SK-N-SH treated with all-trans-retinoic acid at 6 μM for 48 hours (cell line): Measurements from ENCODE around the gene NSL1.
A peak's percentile ranks its signal among the peaks of the same experiment; 100 is the strongest.

Experiments
- ATAC-seq: fragments of 200-7000 bp; cut with Tn5 transposase; 3 replicates; pipeline ENCODE4 v1.9.1; 2020; ENCODE audit warnings: mild to moderate bottlenecking, moderate library complexity
- ARNTL ChIP-seq: fragments of 450-650 bp; formaldehyde crosslinking; IDR thresholded peaks from 2 replicates; pipeline ENCODE4 v1.5.0; 2020; ENCODE audit warnings: low read depth, mild to moderate bottlenecking, moderate library complexity, borderline replicate concordance
- BACH2 ChIP-seq: fragments of 250-450 bp; sonication (Bioruptor Pico); IDR thresholded peaks from 2 replicates; pipeline ENCODE4 v1.9.0; 2021; ENCODE audit warnings: mild to moderate bottlenecking, borderline replicate concordance
- CSDC2 ChIP-seq: fragments of 250-450 bp; sonication (Bioruptor Pico); IDR thresholded peaks from 2 replicates; pipeline ENCODE4 v1.5.0; 2020; ENCODE audit warnings: mild to moderate bottlenecking, moderate library complexity
- ESRRG ChIP-seq: fragments of 250-450 bp; sonication (Bioruptor Pico); IDR thresholded peaks from 2 replicates; pipeline ENCODE4 v1.6.1; 2021; ENCODE audit warnings: mild to moderate bottlenecking
- GLIS3 ChIP-seq: fragments of 250-450 bp; sonication (Bioruptor Pico); IDR thresholded peaks from 2 replicates; pipeline ENCODE4 v1.5.0; 2020; ENCODE audit warnings: mild to moderate bottlenecking, moderate library complexity
- RARB ChIP-seq: fragments of 250-450 bp; sonication (Bioruptor Pico); IDR thresholded peaks from 2 replicates; pipeline ENCODE4 v1.8.0; 2021; ENCODE audit warnings: mild to moderate bottlenecking, moderate library complexity
- TOX ChIP-seq: fragments of 250-450 bp; sonication (Bioruptor Pico); IDR thresholded peaks from 2 replicates; pipeline ENCODE4 v1.8.0; 2021; ENCODE audit warnings: mild to moderate bottlenecking, moderate library complexity, borderline replicate concordance
- ZFP3 ChIP-seq: fragments of 250-450 bp; sonication (Bioruptor Pico); IDR thresholded peaks from 2 replicates; pipeline ENCODE4 v1.5.0; 2020; ENCODE audit warnings: mild to moderate bottlenecking, moderate library complexity
- ZFP30 ChIP-seq: fragments of 450-650 bp; formaldehyde crosslinking; IDR thresholded peaks from 2 replicates; pipeline ENCODE4 v1.5.0; 2022; ENCODE audit warnings: mild to moderate bottlenecking, moderate library complexity
- ZNF565 ChIP-seq: fragments of 450-650 bp; formaldehyde crosslinking; conservative IDR thresholded peaks from 2 replicates; pipeline ENCODE4 v1.5.0; 2020; ENCODE audit warnings: low read depth, mild to moderate bottlenecking, moderate library complexity
- ZNF70 ChIP-seq: fragments of 450-650 bp; formaldehyde crosslinking; IDR thresholded peaks from 2 replicates; pipeline ENCODE4 v1.5.0; 2020; ENCODE audit warnings: mild to moderate bottlenecking, moderate library complexity
- ZNF8 ChIP-seq: fragments of 450-650 bp; formaldehyde crosslinking; IDR thresholded peaks from 2 replicates; pipeline ENCODE4 v1.5.0; 2020; ENCODE audit warnings: mild to moderate bottlenecking, moderate library complexity
- TF ChIP-seq, protein P1 (sequence below): fragments of 250-450 bp; sonication (Bioruptor Pico); IDR thresholded peaks from 2 replicates; pipeline ENCODE4 v1.8.0; 2020; ENCODE audit warnings: mild to moderate bottlenecking, moderate library complexity, borderline replicate concordance
- TF ChIP-seq, protein P2 (sequence below): fragments of 250-450 bp; sonication (Bioruptor Pico); IDR thresholded peaks from 2 replicates; pipeline ENCODE4 v1.8.0; 2021; ENCODE audit warnings: low read depth, mild to moderate bottlenecking, moderate library complexity, borderline replicate concordance
- TF ChIP-seq, protein P3 (sequence below): fragments of 250-450 bp; sonication (Bioruptor Pico); IDR thresholded peaks from 2 replicates; pipeline ENCODE4 v1.5.0; 2020; ENCODE audit warnings: mild to moderate bottlenecking, moderate library complexity

The NSL1 gene

GRCh38 chr1:212700892-212701819 lies 90.4 kb downstream of the NSL1 start:
- TF ChIP-seq GLIS3 (CRISPR knock-in tag): no peak
- TF ChIP-seq ZNF8 (CRISPR knock-in tag): no peak
- no peak for TF ChIP-seq BACH2 (CRISPR knock-in tag)
- no peak for TF ChIP-seq ZNF70 (CRISPR knock-in tag)
- TF ChIP-seq, protein P1, sequence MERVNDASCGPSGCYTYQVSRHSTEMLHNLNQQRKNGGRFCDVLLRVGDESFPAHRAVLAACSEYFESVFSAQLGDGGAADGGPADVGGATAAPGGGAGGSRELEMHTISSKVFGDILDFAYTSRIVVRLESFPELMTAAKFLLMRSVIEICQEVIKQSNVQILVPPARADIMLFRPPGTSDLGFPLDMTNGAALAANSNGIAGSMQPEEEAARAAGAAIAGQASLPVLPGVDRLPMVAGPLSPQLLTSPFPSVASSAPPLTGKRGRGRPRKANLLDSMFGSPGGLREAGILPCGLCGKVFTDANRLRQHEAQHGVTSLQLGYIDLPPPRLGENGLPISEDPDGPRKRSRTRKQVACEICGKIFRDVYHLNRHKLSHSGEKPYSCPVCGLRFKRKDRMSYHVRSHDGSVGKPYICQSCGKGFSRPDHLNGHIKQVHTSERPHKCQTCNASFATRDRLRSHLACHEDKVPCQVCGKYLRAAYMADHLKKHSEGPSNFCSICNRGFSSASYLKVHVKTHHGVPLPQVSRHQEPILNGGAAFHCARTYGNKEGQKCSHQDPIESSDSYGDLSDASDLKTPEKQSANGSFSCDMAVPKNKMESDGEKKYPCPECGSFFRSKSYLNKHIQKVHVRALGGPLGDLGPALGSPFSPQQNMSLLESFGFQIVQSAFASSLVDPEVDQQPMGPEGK (CRISPR knock-in tag): no peak
- TF ChIP-seq, protein P2, sequence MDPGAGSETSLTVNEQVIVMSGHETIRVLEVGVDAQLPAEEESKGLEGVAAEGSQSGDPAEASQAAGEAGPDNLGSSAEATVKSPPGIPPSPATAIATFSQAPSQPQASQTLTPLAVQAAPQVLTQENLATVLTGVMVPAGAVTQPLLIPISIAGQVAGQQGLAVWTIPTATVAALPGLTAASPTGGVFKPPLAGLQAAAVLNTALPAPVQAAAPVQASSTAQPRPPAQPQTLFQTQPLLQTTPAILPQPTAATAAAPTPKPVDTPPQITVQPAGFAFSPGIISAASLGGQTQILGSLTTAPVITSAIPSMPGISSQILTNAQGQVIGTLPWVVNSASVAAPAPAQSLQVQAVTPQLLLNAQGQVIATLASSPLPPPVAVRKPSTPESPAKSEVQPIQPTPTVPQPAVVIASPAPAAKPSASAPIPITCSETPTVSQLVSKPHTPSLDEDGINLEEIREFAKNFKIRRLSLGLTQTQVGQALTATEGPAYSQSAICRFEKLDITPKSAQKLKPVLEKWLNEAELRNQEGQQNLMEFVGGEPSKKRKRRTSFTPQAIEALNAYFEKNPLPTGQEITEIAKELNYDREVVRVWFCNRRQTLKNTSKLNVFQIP (CRISPR knock-in tag): no peak
- no peak for TF ChIP-seq ZNF565 (CRISPR knock-in tag)
- TF ChIP-seq, protein P3, sequence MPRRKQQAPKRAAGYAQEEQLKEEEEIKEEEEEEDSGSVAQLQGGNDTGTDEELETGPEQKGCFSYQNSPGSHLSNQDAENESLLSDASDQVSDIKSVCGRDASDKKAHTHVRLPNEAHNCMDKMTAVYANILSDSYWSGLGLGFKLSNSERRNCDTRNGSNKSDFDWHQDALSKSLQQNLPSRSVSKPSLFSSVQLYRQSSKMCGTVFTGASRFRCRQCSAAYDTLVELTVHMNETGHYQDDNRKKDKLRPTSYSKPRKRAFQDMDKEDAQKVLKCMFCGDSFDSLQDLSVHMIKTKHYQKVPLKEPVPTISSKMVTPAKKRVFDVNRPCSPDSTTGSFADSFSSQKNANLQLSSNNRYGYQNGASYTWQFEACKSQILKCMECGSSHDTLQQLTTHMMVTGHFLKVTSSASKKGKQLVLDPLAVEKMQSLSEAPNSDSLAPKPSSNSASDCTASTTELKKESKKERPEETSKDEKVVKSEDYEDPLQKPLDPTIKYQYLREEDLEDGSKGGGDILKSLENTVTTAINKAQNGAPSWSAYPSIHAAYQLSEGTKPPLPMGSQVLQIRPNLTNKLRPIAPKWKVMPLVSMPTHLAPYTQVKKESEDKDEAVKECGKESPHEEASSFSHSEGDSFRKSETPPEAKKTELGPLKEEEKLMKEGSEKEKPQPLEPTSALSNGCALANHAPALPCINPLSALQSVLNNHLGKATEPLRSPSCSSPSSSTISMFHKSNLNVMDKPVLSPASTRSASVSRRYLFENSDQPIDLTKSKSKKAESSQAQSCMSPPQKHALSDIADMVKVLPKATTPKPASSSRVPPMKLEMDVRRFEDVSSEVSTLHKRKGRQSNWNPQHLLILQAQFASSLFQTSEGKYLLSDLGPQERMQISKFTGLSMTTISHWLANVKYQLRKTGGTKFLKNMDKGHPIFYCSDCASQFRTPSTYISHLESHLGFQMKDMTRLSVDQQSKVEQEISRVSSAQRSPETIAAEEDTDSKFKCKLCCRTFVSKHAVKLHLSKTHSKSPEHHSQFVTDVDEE (CRISPR knock-in tag): no peak
- ATAC-seq: peak; percentile 92

- no peak for TF ChIP-seq ZFP3 (CRISPR knock-in tag)
- TF ChIP-seq, protein P3 (CRISPR knock-in tag): no peak
- ATAC-seq: peak; percentile 64
These were observed 91.2 kb downstream of the NSL1 start for GRCh38 chr1:212700223-212700891.

DNA sequence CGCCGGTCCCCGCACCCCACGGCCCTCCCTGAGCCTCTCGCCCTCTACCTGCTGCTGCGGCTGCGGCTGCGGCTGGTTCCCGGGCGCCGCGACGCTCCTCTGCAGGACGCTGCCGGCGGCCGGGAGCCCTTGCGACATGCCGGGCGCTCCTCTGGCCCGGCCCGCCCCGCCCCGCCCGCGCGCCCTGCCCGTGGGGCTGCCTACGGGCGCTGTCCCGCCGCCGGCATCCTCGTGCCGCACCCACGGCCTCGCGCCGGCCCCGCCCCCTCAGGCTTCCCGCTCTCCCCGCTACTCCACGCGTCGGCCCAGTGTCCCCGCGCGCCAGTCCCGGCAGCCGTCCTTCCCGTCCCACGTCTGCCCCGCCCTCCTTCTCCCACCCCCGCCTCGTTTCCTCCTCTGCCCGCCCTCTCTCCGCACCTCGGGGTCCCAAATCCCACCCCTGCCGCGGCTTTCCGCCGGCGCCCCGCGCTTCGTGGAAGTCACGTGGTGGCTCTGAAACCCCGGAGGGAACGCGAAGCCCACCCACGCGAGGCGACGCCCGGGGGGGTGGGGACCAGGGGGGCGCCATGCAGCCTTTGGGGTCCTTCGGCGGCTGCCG lies 91.9 kb downstream of the NSL1 start, which contains the start of gene BATF3:
Gene BATF3, minus strand, starts transcription at position 216 of the 598 bp plus-strand sequence. Its CDS starts 78 bp downstream, at position 138.
- peak; percentile 14 for ATAC-seq
- TF ChIP-seq RARB (CRISPR knock-in tag) (no peak), ZFP30 (CRISPR knock-in tag) (no peak)

DNA sequence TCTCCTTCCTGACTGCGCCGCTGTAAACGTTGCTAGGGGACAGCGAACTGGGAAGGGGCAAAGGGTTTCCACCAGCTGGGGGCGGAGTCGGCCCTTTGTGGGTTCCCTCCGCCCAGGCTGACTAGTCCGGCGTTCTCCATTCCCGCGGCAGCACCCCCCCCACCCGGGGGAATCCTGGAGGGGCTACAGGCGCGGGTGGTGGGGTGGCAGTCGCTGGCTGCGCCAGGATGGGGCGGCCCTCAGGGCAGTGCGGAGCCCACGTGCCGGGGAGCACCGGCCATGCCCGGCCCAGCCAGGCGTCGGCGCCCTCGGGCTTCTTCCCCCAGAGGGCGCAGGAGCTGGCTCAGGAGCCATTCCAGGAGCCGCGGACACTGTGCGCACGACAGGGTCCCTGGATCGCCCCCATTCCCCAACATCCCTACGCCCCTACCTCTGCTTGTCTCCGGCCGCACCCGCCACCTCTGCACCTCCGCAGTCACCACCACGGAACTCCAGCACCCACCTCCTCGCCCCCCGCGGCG lies 92.4 kb downstream of the NSL1 start:
- ATAC-seq: peak; percentile 54
- TF ChIP-seq RARB (CRISPR knock-in tag): no peak
- no peak for TF ChIP-seq GLIS3 (CRISPR knock-in tag)
- TF ChIP-seq TOX (CRISPR knock-in tag): no peak
- TF ChIP-seq ARNTL (CRISPR knock-in tag): no peak
- no peak for TF ChIP-seq ZNF565 (CRISPR knock-in tag)
- TF ChIP-seq BACH2 (CRISPR knock-in tag): no peak
- TF ChIP-seq ESRRG (CRISPR knock-in tag): no peak
- no peak for TF ChIP-seq ZFP3 (CRISPR knock-in tag)
- no peak for TF ChIP-seq ZFP30 (CRISPR knock-in tag)
- TF ChIP-seq, protein P3 (CRISPR knock-in tag): no peak
- TF ChIP-seq CSDC2 (CRISPR knock-in tag): no peak
